Measurements from ENCODE around the gene GPRC5B. TPM values are rescaled to one million over a fixed set of nuclear protein-coding genes. Genes with fewer than 3 reads are reported as not detected.

The GPRC5B gene
- total RNA-seq, 1 donor from 2014 or later: 11.2 TPM

DNA sequence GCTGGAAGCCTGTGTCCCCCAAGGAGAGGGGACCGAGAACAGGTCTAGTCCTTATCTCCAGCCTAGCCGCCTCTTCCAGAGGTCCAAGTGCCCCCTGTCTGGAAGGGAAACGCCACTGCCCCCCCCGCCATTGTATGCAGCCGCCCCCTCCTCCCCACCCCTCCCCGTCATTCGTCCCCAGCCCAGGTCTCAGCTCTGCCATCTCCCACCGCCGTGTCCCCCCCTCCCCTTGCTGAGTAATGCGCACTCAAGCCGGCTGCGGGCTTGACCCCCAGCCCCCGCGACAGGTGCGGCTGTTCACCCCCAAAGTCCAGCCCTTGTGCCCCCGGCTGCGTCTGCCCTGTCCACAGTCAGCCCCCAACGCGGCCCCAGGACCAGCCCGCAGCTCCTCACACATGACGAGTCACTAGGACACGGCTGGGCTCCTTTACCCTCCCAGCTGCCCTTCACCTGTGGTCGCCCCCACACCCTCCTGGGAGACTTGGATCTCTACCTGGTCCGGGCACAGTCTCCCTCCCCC lies 622 bp downstream of the GPRC5B start:
- H3K36me3 ChIP-seq (ENCODE audit: control insufficient read depth, insufficient read depth, low read length): peaks cover 1% of the 10 kb centered on the region
- peak overlapping the region; percentile 55 for H3K4me3 ChIP-seq (ENCODE audit: low read depth, low read length)
- H3K27me3 ChIP-seq (ENCODE audit: control insufficient read depth, insufficient read depth, low read length): peaks cover 4% of the 10 kb centered on the region
- DNase-seq (ENCODE audit: low read depth): no peak
- TF ChIP-seq, protein P1, sequence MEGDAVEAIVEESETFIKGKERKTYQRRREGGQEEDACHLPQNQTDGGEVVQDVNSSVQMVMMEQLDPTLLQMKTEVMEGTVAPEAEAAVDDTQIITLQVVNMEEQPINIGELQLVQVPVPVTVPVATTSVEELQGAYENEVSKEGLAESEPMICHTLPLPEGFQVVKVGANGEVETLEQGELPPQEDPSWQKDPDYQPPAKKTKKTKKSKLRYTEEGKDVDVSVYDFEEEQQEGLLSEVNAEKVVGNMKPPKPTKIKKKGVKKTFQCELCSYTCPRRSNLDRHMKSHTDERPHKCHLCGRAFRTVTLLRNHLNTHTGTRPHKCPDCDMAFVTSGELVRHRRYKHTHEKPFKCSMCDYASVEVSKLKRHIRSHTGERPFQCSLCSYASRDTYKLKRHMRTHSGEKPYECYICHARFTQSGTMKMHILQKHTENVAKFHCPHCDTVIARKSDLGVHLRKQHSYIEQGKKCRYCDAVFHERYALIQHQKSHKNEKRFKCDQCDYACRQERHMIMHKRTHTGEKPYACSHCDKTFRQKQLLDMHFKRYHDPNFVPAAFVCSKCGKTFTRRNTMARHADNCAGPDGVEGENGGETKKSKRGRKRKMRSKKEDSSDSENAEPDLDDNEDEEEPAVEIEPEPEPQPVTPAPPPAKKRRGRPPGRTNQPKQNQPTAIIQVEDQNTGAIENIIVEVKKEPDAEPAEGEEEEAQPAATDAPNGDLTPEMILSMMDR (IDR thresholded peaks at IDR 0.05; ENCODE audit: insufficient read depth, low read length, poor library complexity, severe bottlenecking): no peak

DNA sequence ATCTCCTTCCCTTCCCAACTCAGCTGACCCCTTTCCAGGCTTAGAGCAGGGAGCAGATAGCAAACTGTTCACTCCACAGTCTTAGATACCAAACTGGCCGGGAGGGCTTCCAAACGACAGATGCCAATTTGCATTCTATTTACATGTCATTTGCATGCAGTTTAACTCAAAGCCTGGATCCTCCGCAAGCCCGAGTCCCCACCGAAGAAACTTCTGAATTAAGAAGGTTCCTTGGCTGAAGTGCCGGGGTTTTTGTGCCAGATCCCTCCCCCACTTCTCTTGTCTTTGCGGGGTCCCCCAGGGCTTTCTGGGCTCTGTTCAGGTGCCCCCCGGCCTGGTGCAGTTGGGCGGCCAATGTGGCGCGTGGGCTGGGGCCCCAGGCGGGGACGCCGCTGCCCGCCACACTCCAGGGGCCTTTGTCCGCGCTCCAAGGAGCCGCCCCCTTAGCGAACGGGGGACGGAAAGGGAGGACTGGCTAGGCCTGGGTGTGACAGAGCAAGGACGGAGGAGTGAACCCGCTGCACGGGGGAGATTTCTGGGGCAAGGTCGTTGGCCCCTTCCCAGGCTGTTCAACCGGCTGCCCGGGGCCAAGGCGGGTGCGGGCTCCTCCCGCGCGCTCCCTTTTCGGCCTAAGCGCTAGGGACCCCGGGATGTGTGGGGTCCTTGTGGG lies 1.2 kb downstream of the GPRC5B start:
- DNase-seq (ENCODE audit: low read depth): no peak

GRCh38 chr16:19882646-19883045 lies 2.0 kb downstream of the GPRC5B start:
- peaks cover 4% of the 10 kb centered on the region for H3K27me3 ChIP-seq (ENCODE audit: control insufficient read depth, insufficient read depth, low read length)
- DNase-seq (ENCODE audit: low read depth): no peak
- H3K4me3 ChIP-seq (ENCODE audit: low read depth, low read length): peak overlapping the region; percentile 55
- H3K36me3 ChIP-seq (ENCODE audit: control insufficient read depth, insufficient read depth, low read length): peaks cover 1% of the 10 kb centered on the region
- TF ChIP-seq, protein P1 (IDR thresholded peaks at IDR 0.05; ENCODE audit: insufficient read depth, low read length, poor library complexity, severe bottlenecking): no peak

More for the DNA sequence above, 1.2 kb downstream of the GPRC5B start:
- Histone ChIP-seq H3K27me3 (ENCODE audit: control insufficient read depth, insufficient read depth, low read length) (peaks cover 4% of the 10 kb centered on the region), H3K4me3 (ENCODE audit: low read depth, low read length) (peak overlapping the region; percentile 55), H3K36me3 (ENCODE audit: control insufficient read depth, insufficient read depth, low read length) (peaks cover 1% of the 10 kb centered on the region)
- TF ChIP-seq, protein P1 (IDR thresholded peaks at IDR 0.05; ENCODE audit: insufficient read depth, low read length, poor library complexity, severe bottlenecking): no peak

DNA sequence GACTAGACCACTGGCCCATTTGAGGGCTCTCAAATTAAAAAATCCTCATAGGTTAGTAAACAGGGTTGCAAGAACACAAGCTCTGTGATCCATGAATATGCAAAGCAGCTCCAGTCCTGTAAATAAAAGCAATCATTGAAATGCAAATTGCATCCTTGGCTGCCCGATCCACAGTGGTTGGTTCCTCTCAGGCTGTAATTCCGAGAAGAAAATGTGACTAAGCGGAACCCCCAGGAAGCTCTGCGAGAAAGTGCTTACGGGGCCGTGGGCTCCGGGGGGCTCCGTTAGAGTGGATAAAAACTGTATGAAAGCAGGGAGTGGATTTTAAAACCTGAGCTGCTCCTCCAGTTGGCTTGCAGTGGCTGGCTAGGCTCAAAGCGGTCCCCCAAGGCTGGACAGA lies 2.5 kb downstream of the GPRC5B start:
- TF ChIP-seq, protein P1 (IDR thresholded peaks at IDR 0.05; ENCODE audit: insufficient read depth, low read length, poor library complexity, severe bottlenecking): no peak
- Histone ChIP-seq H3K36me3 (ENCODE audit: control insufficient read depth, insufficient read depth, low read length) (peaks cover 1% of the 10 kb centered on the region), H3K27me3 (ENCODE audit: control insufficient read depth, insufficient read depth, low read length) (peaks cover 4% of the 10 kb centered on the region), H3K4me3 (ENCODE audit: low read depth, low read length) (no peak overlapping the region)
- no peak for DNase-seq (ENCODE audit: low read depth)

GRCh38 chr16:19881783-19882182 lies 2.9 kb downstream of the GPRC5B start:
- no peak for DNase-seq (ENCODE audit: low read depth)
- Histone ChIP-seq H3K27me3 (ENCODE audit: control insufficient read depth, insufficient read depth, low read length) (peaks cover 4% of the 10 kb centered on the region), H3K36me3 (ENCODE audit: control insufficient read depth, insufficient read depth, low read length) (peaks cover 1% of the 10 kb centered on the region), H3K4me3 (ENCODE audit: low read depth, low read length) (no peak overlapping the region)
- TF ChIP-seq, protein P1 (IDR thresholded peaks at IDR 0.05; ENCODE audit: insufficient read depth, low read length, poor library complexity, severe bottlenecking): no peak

DNA sequence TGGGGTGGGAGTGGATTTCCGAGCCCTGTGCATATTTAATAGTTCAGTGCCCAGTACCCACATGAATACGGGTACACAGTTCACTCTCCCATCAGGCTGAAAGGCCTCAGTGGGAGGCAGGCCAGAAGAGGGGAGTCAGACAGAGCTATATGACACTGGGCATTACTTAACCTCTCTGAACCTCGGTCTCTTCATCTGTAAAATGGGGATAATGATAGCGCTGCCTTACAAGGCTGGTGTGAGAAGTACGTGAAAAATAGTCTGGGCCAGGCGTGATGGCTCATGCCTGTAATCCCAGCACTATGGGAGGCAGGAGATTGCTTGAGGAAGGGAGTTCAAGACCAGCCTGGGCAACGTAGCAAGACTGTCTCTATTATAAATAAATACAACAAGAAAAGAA lies 3.6 kb downstream of the GPRC5B start:
- Histone ChIP-seq H3K27me3 (ENCODE audit: control insufficient read depth, insufficient read depth, low read length) (peaks cover 4% of the 10 kb centered on the region), H3K36me3 (ENCODE audit: control insufficient read depth, insufficient read depth, low read length) (peaks cover 1% of the 10 kb centered on the region), H3K4me3 (ENCODE audit: low read depth, low read length) (no peak overlapping the region)
- TF ChIP-seq, protein P1 (IDR thresholded peaks at IDR 0.05; ENCODE audit: insufficient read depth, low read length, poor library complexity, severe bottlenecking): no peak
- no peak for DNase-seq (ENCODE audit: low read depth)

All from kidney epithelial cell (primary cell).